Measurements from ENCODE around the gene COG7. TPM values are rescaled to one million over a fixed set of nuclear protein-coding genes. Genes with fewer than 3 reads are reported as not detected.

Gene COG7
- polyA plus RNA-seq, 1 of the 3 experiments (the other 2 are of a cell fraction), result 33.0 TPM

- TF ChIP-seq EZH2phosphoT487 (IDR thresholded peaks at IDR 0.05; ENCODE audit: borderline replicate concordance, low read depth) (no peak), RFX5 (IDR thresholded peaks at IDR 0.05; ENCODE audit: low read length) (no peak), TAF1 (IDR thresholded peaks at IDR 0.05; ENCODE audit: borderline replicate concordance, low read depth, low read length) (no peak), MAX (IDR thresholded peaks at IDR 0.05; ENCODE audit: low read depth) (no peak), RCOR1 (IDR thresholded peaks at IDR 0.05; ENCODE audit: low read length) (no peak), NFIC (IDR thresholded peaks at IDR 0.05; ENCODE audit: borderline replicate concordance) (no peak), USF2 (IDR thresholded peaks at IDR 0.05; ENCODE audit: borderline replicate concordance, low read depth, low read length) (no peak), PBX3 (IDR thresholded peaks at IDR 0.05) (no peak)
- Histone ChIP-seq H3K36me3 (replicated peaks in 1 of 2; ENCODE audit: control insufficient read depth in 1 of 2, insufficient read depth in 2 of 2, low read length in 1 of 2) (peaks cover 34 to 56% of the 10 kb centered on the region in 2 experiments), H3K9me2 (no peaks in the 10 kb centered on the region), H3K27ac (ENCODE audit: low read depth in 2 of 2, low read length in 1 of 2) (no peak overlapping the region), H3K9ac (no peak overlapping the region), H3F3A (replicated peaks; ENCODE audit: insufficient read depth) (peaks cover under 1% of the 10 kb centered on the region), H4K20me1 (ENCODE audit: insufficient read depth) (no peaks in the 10 kb centered on the region), H3K9me3 (no peaks in the 10 kb centered on the region), H3K4me1 (ENCODE audit: control insufficient read depth in 1 of 2, insufficient read depth in 2 of 2, low read depth in 1 of 2, low read length in 1 of 2) (no peaks in the 10 kb centered on the region), H3K4me2 (no peak overlapping the region), H3K4me3 (ENCODE audit: low read depth in 2 of 2, low read length in 1 of 2) (no peak overlapping the region), H3K79me2 (ENCODE audit: insufficient read depth) (no peaks in the 10 kb centered on the region), H2AFZ (ENCODE audit: low read depth) (no peak overlapping the region), H3K27me3 (ENCODE audit: insufficient read depth) (no peaks in the 10 kb centered on the region)
- ChIA-PET POLR2A (no interaction called here), CTCF (no interaction called here)
- no peak for DNase-seq
- WGBS (ENCODE audit: low lambda C conversion rate), result 90% methylated on average over 5 of the region's 5 CpGs
These were observed 33.5 kb upstream of the COG7 start for GRCh38 chr16:23486480-23486879.

- Histone ChIP-seq H3K27me3 (ENCODE audit: insufficient read depth) (no peaks in the 10 kb centered on the region), H3K79me2 (ENCODE audit: insufficient read depth) (no peaks in the 10 kb centered on the region), H3K9ac (no peak overlapping the region), H3K9me3 (no peaks in the 10 kb centered on the region), H3K9me2 (no peaks in the 10 kb centered on the region), H3K4me3 (ENCODE audit: low read depth in 2 of 2, low read length in 1 of 2) (no peak overlapping the region), H3F3A (replicated peaks; ENCODE audit: insufficient read depth) (no peaks in the 10 kb centered on the region), H2AFZ (ENCODE audit: low read depth) (no peak overlapping the region), H3K4me2 (no peak overlapping the region), H3K27ac (ENCODE audit: low read depth in 2 of 2, low read length in 1 of 2) (no peak overlapping the region), H3K36me3 (replicated peaks in 1 of 2; ENCODE audit: control insufficient read depth in 1 of 2, insufficient read depth in 2 of 2, low read length in 1 of 2) (peaks cover 34 to 57% of the 10 kb centered on the region in 2 experiments), H4K20me1 (ENCODE audit: insufficient read depth) (no peaks in the 10 kb centered on the region), H3K4me1 (ENCODE audit: control insufficient read depth in 1 of 2, insufficient read depth in 2 of 2, low read depth in 1 of 2, low read length in 1 of 2) (no peaks in the 10 kb centered on the region)
- CTCF ChIA-PET, result no interaction called here
- TF ChIP-seq TCF12 (IDR thresholded peaks at IDR 0.05) (no peak), FOXJ3 (CRISPR knock-in tag; IDR thresholded peaks at IDR 0.05) (no peak), CTCF (IDR thresholded peaks at IDR 0.05) (no peak), IRF3 (IDR thresholded peaks at IDR 0.05; ENCODE audit: low read depth, low read length) (no peak), RFX5 (IDR thresholded peaks at IDR 0.05; ENCODE audit: low read length) (no peak), USF2 (IDR thresholded peaks at IDR 0.05; ENCODE audit: borderline replicate concordance, low read depth, low read length) (no peak), RXRA (IDR thresholded peaks at IDR 0.05; ENCODE audit: borderline replicate concordance, low read depth) (no peak), FOSL2 (IDR thresholded peaks at IDR 0.05; ENCODE audit: borderline replicate concordance, low read depth) (no peak)
- POLR2A ChIA-PET, result no interaction called here
- no peak for DNase-seq
- 98% methylated on average over 8 of the region's 8 CpGs for WGBS (ENCODE audit: low lambda C conversion rate)
These were observed 32.9 kb upstream of the COG7 start for GRCh38 chr16:23485841-23486240.
